Fibroblast of skin of right quadriceps (primary cell): ENCODE results near the gene PYGL.

Experiments
- DNase-seq: peaks from one replicate; pipeline ENCODE4 v3.0.0-alpha.2; 2013

The PYGL gene

GRCh38 chr14:50871228-50871627 is 73.1 kb downstream of the PYGL start:
- no peak for DNase-seq

- DNase-seq = no peak
These were observed 78.7 kb downstream of the PYGL start for GRCh38 chr14:50865391-50866076.

DNA sequence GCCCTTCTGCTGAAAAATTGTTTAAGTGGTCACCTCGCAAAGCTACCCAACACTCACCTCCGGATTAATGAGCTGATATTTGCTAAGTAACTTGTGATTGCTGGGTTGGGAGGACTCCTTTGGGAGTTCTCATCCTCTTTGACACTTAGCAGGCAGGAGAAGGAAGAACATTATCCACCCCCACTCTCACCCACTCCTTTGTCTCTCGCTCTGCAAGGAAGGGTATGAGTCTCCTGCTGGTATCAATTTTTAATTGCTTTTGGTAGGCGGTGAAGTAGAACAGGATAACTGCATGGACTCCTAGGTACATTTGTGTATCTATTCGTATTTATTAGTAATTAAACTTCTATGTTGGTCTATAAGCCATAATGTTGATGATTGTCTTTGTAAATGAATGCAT is 79.3 kb downstream of the PYGL start:
- no peak for DNase-seq

DNA sequence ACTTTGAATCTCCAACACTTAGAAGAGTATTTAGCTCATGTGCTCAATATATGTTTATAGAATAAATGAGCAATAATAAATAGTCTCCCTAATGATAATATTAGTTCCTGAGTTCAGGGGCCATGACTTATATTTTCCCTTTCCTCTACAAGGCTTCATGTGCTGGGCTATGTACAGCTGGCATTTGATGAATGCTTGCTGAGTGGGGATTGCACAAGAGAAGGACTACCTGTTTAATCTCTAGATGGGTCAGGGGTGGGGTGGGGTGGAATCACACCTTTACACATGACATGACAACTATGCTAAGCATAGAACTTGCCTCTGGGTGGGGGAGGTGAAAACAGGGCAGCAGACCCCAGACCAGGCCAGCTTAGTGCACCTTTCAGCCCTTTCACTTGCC is 80.0 kb downstream of the PYGL start:
- DNase-seq = no peak

DNA sequence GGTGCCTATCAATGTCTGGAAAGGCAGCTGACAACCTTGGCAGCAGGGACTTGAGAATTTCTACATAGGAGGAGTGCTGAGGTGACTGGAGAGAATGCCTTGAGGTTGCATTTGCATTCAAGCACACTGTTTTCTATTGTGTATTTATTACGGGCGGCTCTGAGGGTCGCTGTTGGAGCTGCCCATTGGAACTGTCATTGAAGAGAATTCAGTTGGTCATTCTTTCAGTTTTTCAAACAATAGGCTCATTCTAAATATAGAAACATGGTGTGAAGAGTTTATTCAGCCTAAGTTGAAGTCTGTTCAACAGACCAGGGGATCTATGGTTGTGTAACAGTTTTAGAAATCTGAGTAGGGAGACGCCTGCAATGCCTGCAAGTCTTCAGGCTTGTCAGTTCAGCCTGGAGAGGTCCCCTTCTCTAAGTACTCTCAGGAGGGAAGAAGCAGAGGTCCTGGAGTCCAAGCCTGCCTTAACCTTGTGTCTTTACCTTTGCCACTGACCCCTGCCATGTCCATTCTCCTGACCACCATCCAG is 82.2 kb downstream of the PYGL start:
- no peak for DNase-seq

GRCh38 chr14:50860478-50861086 is 83.7 kb downstream of the PYGL start:
- DNase-seq = peak; percentile 80

GRCh38 chr14:50859296-50859624 is 85.0 kb downstream of the PYGL start:
- DNase-seq = no peak

DNA sequence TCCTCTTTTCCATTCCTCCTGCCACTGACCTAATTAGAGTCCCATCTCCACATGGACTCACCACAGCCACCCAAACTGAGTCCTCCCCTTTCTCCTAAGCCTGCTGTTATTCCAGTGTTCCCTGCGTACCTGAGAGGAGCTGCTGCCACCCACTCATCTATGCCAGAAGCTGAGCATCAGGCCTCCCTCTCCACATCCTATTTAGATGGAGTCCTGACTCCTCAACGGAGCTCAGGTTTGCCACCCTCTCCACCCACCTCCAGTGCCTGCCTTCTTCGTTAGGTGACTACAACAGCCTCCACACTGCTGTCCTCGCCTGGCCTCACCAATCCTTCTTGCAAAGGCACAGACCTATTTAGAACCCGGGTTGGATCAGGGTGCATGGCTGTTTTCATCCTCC is 87.6 kb downstream of the PYGL start:
- DNase-seq = no peak

GRCh38 chr14:50855558-50855957 is 88.7 kb downstream of the PYGL start:
- DNase-seq = peak; percentile 35
